Neural crest cell (in vitro differentiated cells): ENCODE measurements around the gene GPSM1. TPM values are rescaled to one million over a fixed set of nuclear protein-coding genes. Genes with fewer than 3 reads are reported as not detected.

Source experiments
- DNase-seq: peaks from one replicate; pipeline ENCODE4 v3.0.0; 2021; ENCODE audit warnings: low read depth, mixed read lengths, low spot score
- H3K27ac Mint-ChIP-seq: one replicate; pipeline ENCODE4 v1.8.0; 2021; ENCODE audit warnings: mild to moderate bottlenecking, mixed read lengths; ENCODE audit not compliant: unreplicated experiment
- H3K27me3 Mint-ChIP-seq: 2 replicates; pipeline ENCODE4 v1.8.0; 2021; ENCODE audit warnings: low read depth, mild to moderate bottlenecking, mixed read lengths
- H3K36me3 Mint-ChIP-seq: 2 replicates; pipeline ENCODE4 v1.8.0; 2021; ENCODE audit warnings: low read depth, mild to moderate bottlenecking, mixed read lengths
- H3K4me1 Mint-ChIP-seq: 2 replicates; pipeline ENCODE4 v1.8.0; 2021; ENCODE audit warnings: mixed read lengths
- H3K4me3 Mint-ChIP-seq: one replicate; pipeline ENCODE4 v1.8.0; 2021; ENCODE audit warnings: mild to moderate bottlenecking, mixed read lengths
- H3K9me3 Mint-ChIP-seq: 2 replicates; pipeline ENCODE4 v1.8.0; 2021; ENCODE audit warnings: mixed read lengths
- total RNA-seq: library from RNA; stranded (reverse); gene quantifications from 2 replicates; pipeline ENCODE4 v1.2.1, GENCODE V29; 2021
- TF ChIP-seq, protein P1 (sequence below): fragments of 200-600 bp; sonication (generic); conservative IDR thresholded peaks from 2 replicates; pipeline ENCODE4 v1.5.0; 2021; ENCODE audit warnings: antibody characterized with exemption, mild to moderate bottlenecking

The GPSM1 gene
- total RNA-seq, 1 donor from 2014 or later: 56.7 TPM

DNA sequence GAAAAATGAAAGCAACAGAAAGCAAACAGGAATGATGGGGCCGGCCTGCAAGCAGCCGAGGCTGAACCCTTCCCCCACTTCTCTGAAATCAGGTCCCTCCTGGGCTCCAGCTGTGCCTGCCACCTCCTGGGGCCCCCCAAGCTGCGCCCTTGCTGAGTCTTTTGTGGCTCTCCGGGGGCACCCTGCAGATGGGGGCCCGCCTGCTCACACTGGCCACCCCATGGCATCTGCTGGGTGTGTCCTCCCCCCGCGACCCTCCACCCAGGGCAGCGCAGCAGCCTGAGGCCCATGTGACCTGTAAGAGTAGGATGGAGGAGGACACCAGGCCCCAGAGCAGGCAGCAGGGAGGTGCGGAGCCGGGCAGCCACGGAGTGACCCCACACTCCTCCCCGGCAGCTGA lies 5.7 kb downstream of the GPSM1 start:
- DNase-seq: no peak
- H3K4me1 Mint-ChIP-seq: peaks cover 10% of the 10 kb centered on the region
- H3K4me3 Mint-ChIP-seq: no peak overlapping the region
- TF ChIP-seq, protein P1, sequence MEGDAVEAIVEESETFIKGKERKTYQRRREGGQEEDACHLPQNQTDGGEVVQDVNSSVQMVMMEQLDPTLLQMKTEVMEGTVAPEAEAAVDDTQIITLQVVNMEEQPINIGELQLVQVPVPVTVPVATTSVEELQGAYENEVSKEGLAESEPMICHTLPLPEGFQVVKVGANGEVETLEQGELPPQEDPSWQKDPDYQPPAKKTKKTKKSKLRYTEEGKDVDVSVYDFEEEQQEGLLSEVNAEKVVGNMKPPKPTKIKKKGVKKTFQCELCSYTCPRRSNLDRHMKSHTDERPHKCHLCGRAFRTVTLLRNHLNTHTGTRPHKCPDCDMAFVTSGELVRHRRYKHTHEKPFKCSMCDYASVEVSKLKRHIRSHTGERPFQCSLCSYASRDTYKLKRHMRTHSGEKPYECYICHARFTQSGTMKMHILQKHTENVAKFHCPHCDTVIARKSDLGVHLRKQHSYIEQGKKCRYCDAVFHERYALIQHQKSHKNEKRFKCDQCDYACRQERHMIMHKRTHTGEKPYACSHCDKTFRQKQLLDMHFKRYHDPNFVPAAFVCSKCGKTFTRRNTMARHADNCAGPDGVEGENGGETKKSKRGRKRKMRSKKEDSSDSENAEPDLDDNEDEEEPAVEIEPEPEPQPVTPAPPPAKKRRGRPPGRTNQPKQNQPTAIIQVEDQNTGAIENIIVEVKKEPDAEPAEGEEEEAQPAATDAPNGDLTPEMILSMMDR: no peak
- peaks cover 3% of the 10 kb centered on the region for H3K27me3 Mint-ChIP-seq
- no peaks in the 10 kb centered on the region for H3K9me3 Mint-ChIP-seq
- H3K27ac Mint-ChIP-seq: no peak overlapping the region
- no peaks in the 10 kb centered on the region for H3K36me3 Mint-ChIP-seq

DNA sequence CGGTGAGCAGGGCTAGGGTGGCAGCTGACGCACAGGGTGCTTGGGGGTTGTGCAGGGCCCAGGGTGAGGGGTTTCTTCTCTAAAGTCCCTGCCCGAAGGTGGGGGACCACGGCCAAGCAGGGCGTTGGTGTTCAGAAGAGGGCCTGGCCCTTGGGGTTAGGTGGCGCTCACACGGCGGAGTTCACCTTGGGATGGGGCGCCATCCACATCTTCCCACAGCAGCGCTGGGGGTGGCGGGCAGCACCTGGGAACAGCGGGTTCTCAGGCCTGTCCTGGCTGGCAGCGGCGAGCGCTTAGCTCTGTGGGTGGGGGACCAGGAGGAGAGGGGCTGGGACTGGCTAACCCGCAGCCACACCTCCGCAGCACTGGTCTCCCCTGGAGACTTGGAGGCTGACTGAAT lies 6.1 kb downstream of the GPSM1 start:
- Mint-ChIP-seq H3K36me3 (no peaks in the 10 kb centered on the region), H3K4me1 (peaks cover 9% of the 10 kb centered on the region), H3K4me3 (no peak overlapping the region), H3K27ac (no peak overlapping the region), H3K9me3 (no peaks in the 10 kb centered on the region), H3K27me3 (peaks cover 3% of the 10 kb centered on the region)
- DNase-seq: no peak
- TF ChIP-seq, protein P1: no peak

DNA sequence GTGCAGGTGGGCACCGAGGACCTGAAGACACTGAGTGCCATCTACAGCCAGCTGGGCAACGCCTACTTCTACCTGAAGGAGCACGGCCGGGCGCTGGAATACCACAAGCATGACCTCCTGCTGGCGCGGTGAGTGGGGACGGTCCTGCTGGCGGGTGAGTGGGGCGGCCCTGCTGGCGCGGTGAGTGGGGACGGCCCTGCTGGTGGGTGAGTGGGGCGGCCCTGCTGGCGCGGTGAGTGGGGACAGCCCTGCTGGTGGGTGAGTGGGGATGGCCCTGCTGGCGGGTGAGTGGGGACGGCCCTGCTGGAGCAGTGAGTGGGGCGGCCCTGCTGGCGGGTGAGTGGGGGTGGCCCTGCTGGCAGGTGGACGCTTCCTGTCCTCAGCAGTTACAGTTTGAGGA lies 7.2 kb downstream of the GPSM1 start:
- H3K27me3 Mint-ChIP-seq: no peaks in the 10 kb centered on the region
- TF ChIP-seq, protein P1: no peak
- DNase-seq: no peak

DNA sequence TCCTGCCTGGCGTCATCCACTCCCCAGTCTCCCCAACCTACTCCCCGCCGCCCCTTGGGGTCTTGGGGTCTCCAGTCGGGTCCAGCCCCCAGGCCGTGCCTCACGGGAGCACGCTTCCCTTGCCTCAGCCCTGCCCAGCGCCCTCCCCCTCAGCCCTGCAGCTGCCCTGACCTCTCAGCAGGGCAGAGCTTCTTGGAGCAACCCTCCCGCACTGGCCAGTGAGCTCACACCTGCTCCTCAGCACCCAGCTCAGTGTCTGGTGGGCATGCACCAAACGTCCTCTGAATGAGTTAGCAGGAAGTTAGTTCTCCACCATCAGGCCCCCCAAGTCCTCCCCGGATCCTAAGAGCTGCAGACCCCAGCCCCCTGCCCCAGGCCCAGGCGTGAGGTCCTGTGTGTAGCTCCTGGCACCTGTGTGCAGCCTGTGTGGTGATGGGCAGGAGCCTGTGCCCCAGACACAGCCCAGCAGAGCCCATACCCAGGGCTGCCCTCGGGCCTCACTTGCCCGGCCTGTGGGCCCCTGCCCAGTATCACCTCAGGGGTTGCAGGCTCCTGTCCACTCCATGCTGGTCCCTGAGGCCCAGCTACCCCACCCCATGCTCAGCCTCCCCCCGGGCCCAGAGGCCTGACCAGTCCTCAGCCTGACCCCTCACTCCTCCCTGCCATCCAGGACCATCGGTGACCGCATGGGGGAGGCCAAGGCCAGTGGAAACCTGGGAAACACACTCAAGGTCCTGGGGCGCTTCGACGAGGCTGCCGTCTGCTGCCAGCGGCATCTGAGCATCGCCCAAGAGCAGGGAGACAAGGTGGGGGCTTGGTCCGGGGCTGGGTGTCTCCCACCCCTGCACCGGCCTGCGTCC lies 8.2 kb downstream of the GPSM1 start:
- TF ChIP-seq, protein P1: no peak
- H3K9me3 Mint-ChIP-seq: no peaks in the 10 kb centered on the region
- H3K4me1 Mint-ChIP-seq: peaks cover 7% of the 10 kb centered on the region
- no peak overlapping the region for H3K27ac Mint-ChIP-seq
- no peaks in the 10 kb centered on the region for H3K36me3 Mint-ChIP-seq
- H3K4me3 Mint-ChIP-seq: no peak overlapping the region
- DNase-seq: no peak
- H3K27me3 Mint-ChIP-seq: no peaks in the 10 kb centered on the region

More for the DNA sequence above, 7.2 kb downstream of the GPSM1 start:
- Mint-ChIP-seq H3K36me3 (no peaks in the 10 kb centered on the region), H3K4me3 (no peak overlapping the region), H3K9me3 (no peaks in the 10 kb centered on the region), H3K4me1 (peaks cover 7% of the 10 kb centered on the region), H3K27ac (no peak overlapping the region)

DNA sequence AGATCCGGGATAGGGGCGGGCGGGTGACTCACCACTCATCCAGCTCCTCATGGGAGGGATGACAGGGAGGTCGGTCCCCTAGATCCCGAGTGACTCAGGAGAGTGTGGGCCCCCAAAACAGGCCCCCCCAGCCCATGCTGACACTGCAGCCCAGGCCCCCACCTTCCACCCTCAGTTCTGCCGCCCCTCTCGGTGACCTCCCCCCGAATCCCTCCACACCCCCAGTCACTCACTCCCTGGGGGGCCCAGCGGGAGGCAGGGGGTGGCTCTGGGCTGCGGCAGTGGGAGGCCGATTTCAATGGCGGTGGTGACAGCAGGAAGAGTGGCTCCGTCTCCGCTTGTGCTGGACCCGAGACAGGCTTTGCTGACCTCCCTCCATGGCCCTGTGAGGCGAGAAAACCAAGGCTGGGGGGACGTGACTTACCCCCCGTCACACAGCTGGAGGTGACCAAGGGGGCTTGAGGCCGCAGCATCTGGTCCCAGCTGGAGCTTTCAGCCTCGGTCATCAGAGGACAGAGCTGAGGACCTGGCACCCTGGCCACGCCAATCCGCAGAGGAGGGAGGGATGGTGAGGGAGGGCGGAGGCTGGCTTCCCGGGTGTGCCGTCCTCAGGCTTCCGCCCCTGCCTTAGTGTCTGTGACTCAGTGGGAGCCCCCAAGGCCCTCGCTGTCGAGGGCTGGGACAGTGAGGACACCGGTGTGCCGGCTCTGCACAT lies 9.0 kb downstream of the GPSM1 start:
- peaks cover 7% of the 10 kb centered on the region for H3K4me1 Mint-ChIP-seq
- TF ChIP-seq, protein P1: no peak
- H3K27ac Mint-ChIP-seq: no peak overlapping the region
- no peak overlapping the region for H3K4me3 Mint-ChIP-seq
- no peaks in the 10 kb centered on the region for H3K36me3 Mint-ChIP-seq
- H3K9me3 Mint-ChIP-seq: no peaks in the 10 kb centered on the region
- DNase-seq: no peak
- no peaks in the 10 kb centered on the region for H3K27me3 Mint-ChIP-seq
